Mesendoderm (in vitro differentiated cells): ENCODE results near the gene GASK1A.

Source experiments
- DNase-seq: peaks from one replicate; pipeline ENCODE4 v3.0.0; 2013
- H2AK5ac ChIP-seq: 2 replicates; pipeline ENCODE4 v1.6.1; 2013; ENCODE audit warnings: low read length, inconsistent platforms
- H2BK120ac ChIP-seq: 2 replicates; pipeline ENCODE4 v1.6.1; 2013; ENCODE audit warnings: low read depth, mild to moderate bottlenecking, low read length, moderate library complexity, mixed read lengths
- H2BK15ac ChIP-seq: replicated peaks from 2 replicates; pipeline ENCODE4 v1.6.1; 2013; ENCODE audit warnings: low read depth, mild to moderate bottlenecking, moderate library complexity
- H2BK5ac ChIP-seq: 2 replicates; pipeline ENCODE4 v1.6.1; 2013; ENCODE audit warnings: low read length, inconsistent platforms
- H3K18ac ChIP-seq: 2 replicates; pipeline ENCODE4 v1.6.1; 2013; ENCODE audit warnings: mild to moderate bottlenecking, low read length, mixed read lengths
- H3K23ac ChIP-seq: one replicate; pipeline ENCODE4 v1.6.1; 2013; ENCODE audit warnings: low read length
- H3K27ac ChIP-seq: 2 replicates; pipeline ENCODE4 v1.5.1; 2013; ENCODE audit warnings: low read depth, mild to moderate bottlenecking, inconsistent platforms, low read length, moderate library complexity
- H3K27me3 ChIP-seq: 2 replicates; pipeline ENCODE4 v1.6.1; 2013; ENCODE audit warnings: low read length, control low read depth, mild to moderate bottlenecking, inconsistent platforms; ENCODE audit not compliant: insufficient read depth, poor library complexity
- H3K36me3 ChIP-seq: 2 replicates; pipeline ENCODE4 v1.6.1; 2013; ENCODE audit warnings: low read length, inconsistent platforms; ENCODE audit not compliant: control insufficient read depth, insufficient read depth
- H3K4ac ChIP-seq: one replicate; pipeline ENCODE4 v1.6.1; 2013; ENCODE audit warnings: low read depth, mild to moderate bottlenecking, low read length, moderate library complexity
- H3K4me1 ChIP-seq: 2 replicates; pipeline ENCODE4 v1.6.1; 2013; ENCODE audit warnings: low read depth, low read length, inconsistent platforms; ENCODE audit not compliant: control insufficient read depth
- H3K4me2 ChIP-seq: 2 replicates; pipeline ENCODE4 v1.6.1; 2013; ENCODE audit warnings: low read length
- H3K4me3 ChIP-seq: 2 replicates; pipeline ENCODE4 v1.5.1; 2013; ENCODE audit warnings: mild to moderate bottlenecking, low read length
- H3K56ac ChIP-seq: one replicate; pipeline ENCODE4 v1.6.1; 2013; ENCODE audit warnings: low read length
- H3K79me1 ChIP-seq: 2 replicates; pipeline ENCODE4 v1.6.1; 2013; ENCODE audit warnings: low read length, inconsistent platforms
- H3K79me2 ChIP-seq: 2 replicates; pipeline ENCODE4 v1.6.1; 2013; ENCODE audit warnings: mild to moderate bottlenecking, low read length; ENCODE audit not compliant: control insufficient read depth, insufficient read depth
- H3K9ac ChIP-seq: 2 replicates; pipeline ENCODE4 v1.6.1; 2013; ENCODE audit warnings: low read length, inconsistent platforms
- H4K5ac ChIP-seq: one replicate; pipeline ENCODE4 v1.6.1; 2013; ENCODE audit warnings: low read length
- H4K8ac ChIP-seq: one replicate; pipeline ENCODE4 v1.6.1; 2013; ENCODE audit warnings: low read depth, mild to moderate bottlenecking, control low read depth, low read length, moderate library complexity
- WGBS: extraction: QIAGEN DNeasy Blood & Tissue Kit; methylation state at CpG from one replicate; pipeline ENCODE4 v1.1.7; 2013; ENCODE audit warnings: low lambda C conversion rate, missing lambda C conversion rate; ENCODE audit not compliant: insufficient coverage; ENCODE audit errors: extremely low coverage; 5-methylcytosine and 5-hydroxymethylcytosine counted together

The GASK1A gene

GRCh38 chr3:43096761-43097160, 117.7 kb downstream of the GASK1A start:
- Histone ChIP-seq H3K56ac (no peak overlapping the region), H3K27me3 (no peaks in the 10 kb centered on the region), H3K4me2 (no peak overlapping the region), H3K27ac (no peak overlapping the region), H3K36me3 (no peaks in the 10 kb centered on the region), H3K23ac (no peak overlapping the region), H3K4ac (no peak overlapping the region), H2BK5ac (no peak overlapping the region), H2BK120ac (no peak overlapping the region), H3K79me1 (no peaks in the 10 kb centered on the region), H3K4me3 (no peak overlapping the region), H3K18ac (no peak overlapping the region), H2BK15ac (no peak overlapping the region), H4K5ac (no peak overlapping the region), H2AK5ac (no peak overlapping the region), H3K9ac (no peak overlapping the region), H3K4me1 (no peaks in the 10 kb centered on the region), H3K79me2 (no peaks in the 10 kb centered on the region), H4K8ac (no peak overlapping the region)
- no CpG with 5 or more reads among the region's 3 CpGs for WGBS
- no peak for DNase-seq

GRCh38 chr3:43097400-43098080, 118.4 kb downstream of the GASK1A start:
- no peak for DNase-seq
- no peaks in the 10 kb centered on the region for H3K4me1 ChIP-seq
- no peak overlapping the region for H2BK120ac ChIP-seq
- no peak overlapping the region for H3K4ac ChIP-seq
- H3K79me1 ChIP-seq: no peaks in the 10 kb centered on the region
- H3K4me3 ChIP-seq: no peak overlapping the region
- H3K27me3 ChIP-seq: no peaks in the 10 kb centered on the region
- H3K4me2 ChIP-seq: no peak overlapping the region
- H3K27ac ChIP-seq: no peak overlapping the region
- H2BK15ac ChIP-seq: no peak overlapping the region
- no peak overlapping the region for H2AK5ac ChIP-seq
- H3K36me3 ChIP-seq: no peaks in the 10 kb centered on the region
- no peaks in the 10 kb centered on the region for H3K79me2 ChIP-seq
- H3K9ac ChIP-seq: no peak overlapping the region
- H3K18ac ChIP-seq: no peak overlapping the region
- H3K23ac ChIP-seq: no peak overlapping the region
- no peak overlapping the region for H2BK5ac ChIP-seq
- H3K56ac ChIP-seq: no peak overlapping the region
- WGBS: no CpG with 5 or more reads among the region's 5 CpGs
- no peak overlapping the region for H4K5ac ChIP-seq
- H4K8ac ChIP-seq: no peak overlapping the region

- Histone ChIP-seq H3K56ac (no peak overlapping the region), H3K9ac (no peak overlapping the region), H2BK15ac (no peak overlapping the region), H3K4ac (no peak overlapping the region), H3K27ac (no peak overlapping the region), H2BK120ac (no peak overlapping the region), H3K79me2 (no peaks in the 10 kb centered on the region), H3K4me3 (no peak overlapping the region), H3K4me2 (no peak overlapping the region), H4K5ac (no peak overlapping the region), H3K79me1 (no peaks in the 10 kb centered on the region), H3K36me3 (no peaks in the 10 kb centered on the region), H2AK5ac (no peak overlapping the region), H3K23ac (no peak overlapping the region), H3K4me1 (no peaks in the 10 kb centered on the region), H4K8ac (no peak overlapping the region), H2BK5ac (no peak overlapping the region), H3K27me3 (no peaks in the 10 kb centered on the region), H3K18ac (no peak overlapping the region)
- DNase-seq: no peak
- no CpG with 5 or more reads among the region's 8 CpGs for WGBS
Observed at GRCh38 chr3:43098761-43099160, 119.7 kb downstream of the GASK1A start.

GRCh38 chr3:43102773-43103480, 123.8 kb downstream of the GASK1A start:
- no peak overlapping the region for H4K5ac ChIP-seq
- H3K27me3 ChIP-seq: no peaks in the 10 kb centered on the region
- H2AK5ac ChIP-seq: no peak overlapping the region
- no CpG with 5 or more reads among the region's 2 CpGs for whole genome bisulfite sequencing
- no peak overlapping the region for H3K4me3 ChIP-seq
- H3K4me2 ChIP-seq: no peak overlapping the region
- H3K4me1 ChIP-seq: no peaks in the 10 kb centered on the region
- H3K9ac ChIP-seq: no peak overlapping the region
- no peak overlapping the region for H2BK15ac ChIP-seq
- H2BK120ac ChIP-seq: no peak overlapping the region
- H3K56ac ChIP-seq: no peak overlapping the region
- H2BK5ac ChIP-seq: no peak overlapping the region
- no peak overlapping the region for H3K27ac ChIP-seq
- no peak overlapping the region for H3K23ac ChIP-seq
- H3K4ac ChIP-seq: no peak overlapping the region
- no peak overlapping the region for H3K18ac ChIP-seq
- no peaks in the 10 kb centered on the region for H3K79me1 ChIP-seq
- no peak for DNase-seq
- no peaks in the 10 kb centered on the region for H3K79me2 ChIP-seq
- H3K36me3 ChIP-seq: no peaks in the 10 kb centered on the region
- no peak overlapping the region for H4K8ac ChIP-seq

GRCh38 chr3:43104039-43104438, 124.9 kb downstream of the GASK1A start:
- no peak for DNase-seq
- no CpG with 5 or more reads among the region's 3 CpGs for WGBS
- no peak overlapping the region for H4K8ac ChIP-seq
- no peak overlapping the region for H3K4ac ChIP-seq
- H3K79me1 ChIP-seq: no peaks in the 10 kb centered on the region
- no peaks in the 10 kb centered on the region for H3K4me1 ChIP-seq
- H3K23ac ChIP-seq: no peak overlapping the region
- no peaks in the 10 kb centered on the region for H3K79me2 ChIP-seq
- no peak overlapping the region for H2BK5ac ChIP-seq
- H3K4me2 ChIP-seq: no peak overlapping the region
- no peak overlapping the region for H4K5ac ChIP-seq
- H3K4me3 ChIP-seq: no peak overlapping the region
- H2BK120ac ChIP-seq: no peak overlapping the region
- no peak overlapping the region for H2AK5ac ChIP-seq
- H3K18ac ChIP-seq: no peak overlapping the region
- no peak overlapping the region for H3K9ac ChIP-seq
- H3K36me3 ChIP-seq: no peaks in the 10 kb centered on the region
- H3K27ac ChIP-seq: no peak overlapping the region
- H3K56ac ChIP-seq: no peak overlapping the region
- no peak overlapping the region for H2BK15ac ChIP-seq
- no peaks in the 10 kb centered on the region for H3K27me3 ChIP-seq
